ENCODE results near the gene RAET1E. TPM values are rescaled to one million over a fixed set of nuclear protein-coding genes. Genes with fewer than 3 reads are reported as not detected.

RAET1E gene
- total and polyA plus RNA-seq, 2 experiments from 2014 or later: not detected

- TF ChIP-seq ZNF462 (CRISPR knock-in tag; IDR thresholded peaks at IDR 0.05) (no peak), ZNF114 (CRISPR knock-in tag; IDR thresholded peaks at IDR 0.05) (no peak)
Measured at GRCh38 chr6:149871182-149871581, 26.7 kb downstream of the RAET1E start (continued).

- no peak for ATAC-seq
- no peak overlapping the region for H3K4me3 Mint-ChIP-seq
- no peak overlapping the region for H3K27ac ChIP-seq (ENCODE audit: low read depth)
- TF ChIP-seq CREB1 (CRISPR knock-in tag; IDR thresholded peaks at IDR 0.05; ENCODE audit: low read depth): no peak
- no peak for TF ChIP-seq ZNF114 (CRISPR knock-in tag; IDR thresholded peaks at IDR 0.05)
- no peak for TF ChIP-seq ETS1 (IDR thresholded peaks at IDR 0.05)
- no peak for TF ChIP-seq CTCF (conservative IDR thresholded peaks at IDR 0.05; ENCODE audit: low read depth in 2 of 2)
- TF ChIP-seq ZNF331 (CRISPR knock-in tag; IDR thresholded peaks at IDR 0.05; ENCODE audit: low read depth): no peak
- TF ChIP-seq REST (IDR thresholded peaks at IDR 0.05; ENCODE audit: unreplicated experiment): no peak
Measured at GRCh38 chr6:149869275-149869892, 28.5 kb downstream of the RAET1E start.

More at GRCh38 chr6:149869275-149869892, 28.5 kb downstream of the RAET1E start:
- Mint-ChIP-seq H3K4me1 (peaks cover 18% of the 10 kb centered on the region), H3K27me3 (ENCODE audit: insufficient read depth, low read depth, poor library complexity) (peaks cover 3% of the 10 kb centered on the region), H3K9me3 (peaks cover 6% of the 10 kb centered on the region; the same call in 2 of the 3 replicates), H3K36me3 (ENCODE audit: low read depth) (no peaks in the 10 kb centered on the region), H3K27ac (no peak overlapping the region)
- H3K4me1 ChIP-seq (ENCODE audit: insufficient read depth): no peaks in the 10 kb centered on the region
- H3K79me2 ChIP-seq (replicated peaks; ENCODE audit: insufficient read depth): no peaks in the 10 kb centered on the region
- no peaks in the 10 kb centered on the region; the same call in none of the 2 replicates for H3K9me2 ChIP-seq (ENCODE audit: insufficient read depth)
- no peak overlapping the region for H3K4me2 ChIP-seq
- H3K4me3 ChIP-seq: no peak overlapping the region
- H4K20me1 ChIP-seq (replicated peaks; ENCODE audit: insufficient read depth): no peaks in the 10 kb centered on the region
- H3F3A ChIP-seq (replicated peaks; ENCODE audit: low read depth): no peaks in the 10 kb centered on the region
- H3K36me3 ChIP-seq (ENCODE audit: insufficient read depth): no peaks in the 10 kb centered on the region
- no peak overlapping the region for H2AFZ ChIP-seq
- no peaks in the 10 kb centered on the region for H3K27me3 ChIP-seq (ENCODE audit: insufficient read depth)
- no peak for DNase-seq (ENCODE audit: low spot score)
